ENCODE measurements around the gene PLEKHA7.

- TF ChIP-seq POLR2AphosphoS5 (IDR thresholded peaks at IDR 0.05; ENCODE audit: low read depth, low read length) (no peak), SIN3A (IDR thresholded peaks at IDR 0.05; ENCODE audit: borderline replicate concordance, insufficient read depth, low read length) (no peak), TAF1 (IDR thresholded peaks at IDR 0.05; ENCODE audit: borderline replicate concordance, insufficient read depth, low read length) (no peak), REST (IDR thresholded peaks at IDR 0.05; ENCODE audit: insufficient read depth in 1 of 2, low read depth in 2 of 2, low read length in 2 of 2) (no peak), FOXP2 (optimal IDR thresholded peaks at IDR 0.05; ENCODE audit: borderline replicate concordance, extremely low read depth, extremely low read length, insufficient read depth) (no peak)
Observed at GRCh38 chr11:16787035-16787742, 227.0 kb downstream of the PLEKHA7 start.

Measured in PFSK-1 (cell line).